Measurements from ENCODE around the gene SLPI.

Gene SLPI

DNA sequence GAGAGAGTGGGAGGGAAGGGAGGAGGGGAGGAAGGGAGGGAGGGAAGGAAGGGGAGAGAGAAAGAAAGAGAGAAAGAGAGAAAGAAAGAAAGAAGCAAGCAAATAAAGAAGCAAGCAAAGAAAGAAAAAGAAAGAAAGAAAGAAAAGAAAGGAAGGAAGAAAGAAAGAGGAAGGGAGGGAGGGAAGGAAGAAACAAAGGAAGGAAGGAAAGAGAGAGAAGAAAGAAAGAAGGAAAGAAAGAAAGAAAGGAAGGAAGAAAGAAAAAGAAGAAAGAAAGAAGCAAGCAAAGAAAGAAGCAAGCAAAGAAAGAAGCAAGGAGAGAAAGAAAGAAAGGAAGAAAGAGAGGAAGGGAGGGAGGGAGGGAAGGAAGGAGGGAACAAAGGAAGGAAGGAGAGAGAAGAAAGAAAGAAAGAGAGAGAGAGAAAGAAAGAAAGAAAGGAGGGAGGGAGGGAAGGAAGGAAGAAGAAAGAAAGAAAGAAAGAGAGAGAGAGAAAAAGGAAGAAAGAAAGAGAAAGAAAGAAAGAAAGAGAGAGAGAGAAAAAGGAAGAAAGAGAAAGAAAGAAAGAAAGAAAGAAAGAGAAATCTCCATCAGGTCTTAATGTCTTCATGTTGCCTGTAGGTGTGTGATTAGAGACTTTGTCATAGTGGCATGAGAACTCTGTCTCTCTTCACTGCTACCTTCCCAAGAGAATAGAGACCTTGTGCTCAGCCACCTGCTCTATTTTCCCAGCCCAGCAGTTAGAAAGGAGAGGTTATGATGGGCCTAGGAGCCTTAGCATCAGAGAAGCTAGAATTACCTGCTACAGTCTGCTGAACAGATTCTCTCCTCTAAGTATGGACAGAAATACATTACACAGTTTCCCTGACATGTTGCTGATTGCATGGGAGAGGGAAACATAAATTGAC, 42.5 kb downstream of the SLPI start:
- DNase-seq = no peak

DNA sequence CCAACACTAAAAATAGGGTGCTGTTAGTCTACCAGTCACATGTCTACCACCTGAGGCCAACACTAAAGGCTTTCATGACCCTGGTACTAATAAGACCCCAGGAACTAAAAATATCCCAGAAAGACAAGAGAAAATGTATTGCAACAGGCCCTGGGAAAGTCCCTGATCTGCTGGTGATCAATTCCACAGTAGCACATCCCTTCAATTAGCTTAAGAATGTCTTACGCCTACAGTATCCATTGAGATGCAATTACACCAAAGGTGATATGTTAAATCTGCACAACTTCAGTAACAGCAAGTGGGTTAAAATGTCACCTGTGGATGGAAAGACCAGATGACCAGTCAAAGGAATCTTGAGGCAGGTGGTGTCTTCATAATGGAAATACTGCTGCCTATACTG, 44.4 kb downstream of the SLPI start:
- DNase-seq = no peak

DNA sequence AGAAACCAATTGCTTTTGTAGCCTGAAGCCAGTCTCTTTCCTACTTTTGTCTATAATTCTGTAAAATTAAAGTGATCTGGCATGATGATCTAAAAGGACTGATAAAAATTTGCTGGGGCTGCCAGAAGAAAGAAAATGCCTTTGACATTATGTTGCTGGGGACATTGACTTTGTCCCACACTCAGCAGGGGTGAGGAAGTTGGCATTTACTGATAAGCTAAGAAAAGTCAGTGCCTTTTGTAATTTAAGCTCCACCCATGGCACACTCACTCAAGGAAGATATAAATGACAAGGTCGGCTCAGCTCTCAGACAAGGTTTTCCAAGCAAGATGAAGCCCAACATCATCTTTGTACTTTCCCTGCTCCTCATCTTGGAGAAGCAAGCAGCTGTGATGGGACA, 47.6 kb downstream of the SLPI start, which contains the start of gene SEMG1:
TSS of gene SEMG1 (plus strand) at position 309 of the 400 bp plus-strand sequence. CDS start at position 330, 21 bp downstream.
- DNase-seq = no peak

Measured in femur (tissue), 1 donor.